GM18873 (cell line): ENCODE data around the gene TAPT1.
"Not testable (repeated sequence)": the region's sequence is repeated elsewhere in the genome, so short reads cannot be mapped to it uniquely, and the experiment has no call there.

Experiments used
- ATAC-seq: cut with Tn5 transposase; IDR thresholded peaks from one replicate; pipeline ENCODE4 v1.9.1; 2021; ENCODE audit warnings: mild to moderate bottlenecking, moderate library complexity, moderate number of reproducible peaks; ENCODE audit not compliant: unreplicated experiment, low FRiP score

Gene TAPT1

DNA sequence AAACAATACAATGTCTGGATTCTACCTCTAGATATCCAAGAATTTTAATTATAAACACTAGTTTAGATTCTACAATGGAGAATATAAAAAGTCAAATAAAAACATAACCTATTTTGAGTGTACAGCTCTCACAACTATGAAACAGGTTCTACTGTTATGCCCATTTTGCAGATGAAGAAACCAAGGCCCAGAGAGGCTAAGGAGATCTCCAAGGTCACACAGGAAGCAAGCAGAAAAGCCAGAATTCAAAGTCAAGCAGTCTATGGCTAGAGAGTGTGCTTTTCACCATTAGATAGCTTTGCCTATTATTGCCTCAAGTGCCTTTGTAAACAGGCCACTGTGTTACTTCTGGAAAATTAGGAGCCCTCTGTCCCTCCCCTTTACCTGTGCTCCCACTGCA lies 7.3 kb downstream of the TAPT1 start:
- ATAC-seq, result no peak

DNA sequence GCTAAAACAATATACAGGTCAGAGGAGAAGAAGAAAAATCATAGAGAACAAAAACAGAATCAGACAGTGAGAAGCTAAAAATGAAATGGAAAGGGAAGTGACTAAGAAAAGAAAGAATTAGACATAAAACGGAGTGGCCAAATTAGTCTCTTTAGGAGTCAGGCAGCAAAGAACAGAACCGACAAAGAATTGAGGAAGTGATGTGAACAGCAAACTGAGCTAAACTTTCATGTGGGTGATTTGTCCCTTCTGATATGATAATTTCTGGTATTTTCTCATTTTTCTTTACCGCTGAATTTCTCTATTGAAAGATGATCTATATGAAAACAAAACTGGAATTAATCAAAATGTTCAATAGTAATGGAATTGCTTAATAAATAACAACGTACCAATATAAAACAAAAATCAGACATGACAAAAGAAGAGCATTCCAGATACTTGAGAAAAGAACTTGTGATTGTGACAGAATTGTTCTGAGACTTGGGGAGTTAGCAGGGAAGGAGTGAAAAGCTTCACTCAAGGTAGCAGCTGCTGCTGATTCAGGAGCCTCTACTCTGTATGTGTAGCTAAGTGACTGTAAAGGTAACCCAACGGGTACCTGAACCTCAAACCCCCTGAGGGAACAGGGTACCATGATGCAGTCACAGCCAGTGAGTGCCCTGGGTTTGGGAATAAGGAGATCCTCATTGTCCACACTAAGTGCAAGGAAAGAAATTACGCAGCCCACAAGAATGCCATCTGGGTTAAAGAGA lies 8.8 kb downstream of the TAPT1 start:
- peak; percentile 49 for ATAC-seq

DNA sequence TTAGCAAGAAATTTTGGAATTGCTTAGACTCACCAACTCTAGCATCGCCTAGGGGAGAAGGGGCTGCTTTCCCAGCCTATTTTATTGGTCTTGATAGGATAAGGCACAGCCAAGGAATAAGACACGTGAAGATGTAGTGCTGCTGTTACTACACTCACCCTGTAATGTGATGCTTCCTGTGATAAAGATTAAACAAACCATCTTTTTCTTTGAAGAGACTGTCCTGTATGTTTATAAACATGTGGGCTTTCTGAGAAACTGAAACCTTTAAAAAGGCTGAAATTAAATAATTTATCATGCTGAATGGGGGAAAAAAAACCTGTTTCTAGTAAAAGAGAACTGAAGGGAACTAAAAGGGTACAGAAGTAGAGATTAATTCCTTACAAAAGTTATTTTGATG lies 13.2 kb downstream of the TAPT1 start:
- ATAC-seq, result no peak

DNA sequence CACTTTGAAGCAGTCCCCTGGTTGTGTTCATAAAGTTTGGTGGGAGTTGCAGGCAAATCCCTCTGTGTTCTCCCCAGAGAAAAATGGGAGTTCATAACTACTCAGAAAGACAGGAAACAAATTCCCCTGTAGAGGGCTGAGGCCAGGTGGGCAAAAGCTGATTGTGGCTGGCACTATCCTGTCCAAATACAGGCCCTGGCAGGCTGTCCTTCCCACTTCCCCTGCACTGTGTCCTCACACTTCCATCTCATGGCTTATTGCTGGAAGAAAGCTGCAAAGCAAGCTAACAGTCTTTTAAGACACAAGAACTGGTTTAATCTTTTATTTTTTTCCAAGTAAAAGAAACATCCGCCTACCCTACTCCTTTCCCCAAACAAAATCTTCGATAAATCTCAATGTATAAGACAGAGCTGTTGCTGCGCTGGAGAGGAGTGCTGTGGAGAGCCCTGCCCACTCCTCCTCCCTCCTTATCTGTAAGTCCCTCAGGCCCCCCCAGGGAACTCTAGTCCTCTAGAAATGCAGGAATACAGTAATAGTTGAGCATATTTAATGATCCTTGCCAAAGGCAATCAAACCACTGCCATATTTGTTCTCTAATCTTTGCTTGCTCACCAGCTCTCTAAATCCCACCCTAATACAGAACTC lies 14.0 kb downstream of the TAPT1 start:
- ATAC-seq, result no peak

DNA sequence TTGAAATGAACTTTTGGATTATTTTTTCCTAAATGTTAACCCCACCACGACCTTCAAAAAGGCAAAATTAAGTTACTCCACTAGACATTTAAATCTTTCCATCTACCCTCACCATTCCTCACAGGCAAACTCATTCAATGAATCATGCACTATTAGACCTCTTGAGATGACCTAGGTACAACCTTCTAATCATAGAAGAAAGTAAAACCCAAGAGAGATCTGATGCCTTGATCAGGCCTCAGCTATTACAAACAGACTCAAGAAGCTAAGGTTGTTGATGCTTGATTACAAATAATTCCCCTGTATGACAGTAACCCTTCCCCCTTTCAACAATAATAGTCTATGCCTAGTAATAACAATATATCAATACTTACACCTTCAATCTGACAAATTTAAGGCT lies 18.9 kb downstream of the TAPT1 start:
- no peak for ATAC-seq

DNA sequence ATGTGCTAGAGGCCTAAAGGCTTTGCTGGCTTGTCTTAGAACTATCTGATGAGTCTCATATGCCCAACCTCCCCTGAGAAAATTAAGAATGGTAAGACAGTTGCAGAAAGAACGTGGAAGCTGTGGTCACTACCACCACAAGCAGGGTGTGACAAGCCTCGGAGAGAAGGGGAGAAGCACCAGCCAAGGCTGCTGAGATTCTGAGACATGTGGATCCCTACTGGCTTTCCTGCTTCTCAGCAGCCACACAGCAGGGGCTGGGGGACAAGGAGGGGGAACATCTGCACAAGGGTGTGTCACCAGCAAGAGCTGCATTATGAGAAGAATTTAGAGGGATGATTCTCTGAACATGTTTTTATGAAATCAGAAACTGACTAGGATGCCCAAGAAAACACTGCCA lies 19.4 kb downstream of the TAPT1 start:
- no peak for ATAC-seq

DNA sequence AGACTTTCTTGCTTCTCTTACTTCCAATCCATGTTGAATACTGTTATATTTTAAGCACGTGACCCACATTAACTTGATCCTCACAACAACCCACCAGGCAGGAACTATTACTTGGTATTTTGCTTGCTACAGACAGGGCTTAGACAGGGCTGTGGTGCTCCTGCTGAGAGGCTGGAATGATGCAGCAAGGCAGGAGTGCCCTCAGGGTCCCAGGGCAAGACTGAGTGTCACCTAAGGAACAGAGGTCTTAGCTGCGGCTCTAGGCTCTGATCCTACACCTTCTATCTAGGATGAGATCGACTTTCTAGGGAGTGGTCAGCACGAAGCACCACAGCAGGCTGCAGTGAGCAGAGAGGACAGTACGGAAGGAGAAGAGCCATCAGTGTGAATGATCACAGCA lies 20.0 kb downstream of the TAPT1 start:
- ATAC-seq, result no peak

DNA sequence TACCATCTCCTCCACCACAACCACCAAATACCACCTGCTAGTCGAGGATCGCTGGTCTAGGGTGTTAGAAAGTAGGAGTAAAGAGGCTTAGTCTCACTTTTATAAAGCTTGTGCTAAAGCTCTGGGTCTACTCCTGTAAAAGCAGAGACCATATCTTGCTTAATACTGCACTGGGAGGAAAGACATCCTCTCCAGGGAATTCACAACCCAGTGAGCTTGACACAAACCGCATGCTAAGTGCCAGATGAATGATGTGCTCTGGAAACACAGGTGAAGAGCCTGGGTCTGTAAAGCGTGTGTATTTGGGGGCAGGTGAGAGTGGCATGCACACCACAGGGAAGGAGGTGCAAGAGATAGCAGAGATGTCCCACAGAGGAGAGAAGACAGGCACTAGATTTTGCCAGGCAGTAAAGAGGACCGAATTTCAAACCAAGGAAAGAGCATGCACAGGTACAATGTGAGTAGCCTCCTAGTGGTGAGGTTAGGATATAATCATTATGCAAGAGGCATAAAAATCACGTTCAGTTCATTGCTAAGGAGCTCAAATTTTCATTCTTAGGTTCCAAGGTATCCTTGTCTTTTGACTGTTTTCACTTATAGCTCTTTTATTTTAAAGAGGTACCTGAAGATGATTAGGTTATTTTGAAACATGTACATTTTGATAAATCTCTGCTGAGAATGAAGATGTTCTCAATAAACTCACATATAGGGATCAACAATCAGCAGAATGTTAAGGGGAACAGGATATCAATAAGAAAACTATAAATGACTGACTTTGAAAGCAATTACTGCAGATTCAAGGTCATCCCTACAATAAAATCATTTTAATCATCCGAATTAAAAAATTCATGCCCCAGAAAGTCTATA lies 20.7 kb downstream of the TAPT1 start:
- peak; percentile 76 for ATAC-seq

DNA sequence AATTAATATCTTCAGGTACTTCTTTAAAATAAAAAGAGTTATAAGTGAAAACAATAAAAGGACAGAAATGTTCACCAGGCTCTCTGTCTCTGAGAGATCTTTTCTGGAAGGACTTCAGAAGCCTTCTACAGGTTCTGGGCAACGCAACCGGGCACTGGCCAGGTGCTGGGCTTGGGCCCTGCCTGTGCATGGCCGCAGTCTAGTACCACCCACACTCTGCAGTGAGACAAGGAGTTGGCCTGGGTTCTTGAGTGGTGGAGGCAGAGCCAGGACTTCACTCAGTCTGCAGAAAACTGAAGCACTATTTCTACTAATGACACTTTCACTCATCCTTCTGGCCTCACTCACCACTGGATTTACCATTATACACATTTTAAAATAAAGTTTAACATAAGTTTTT lies 21.8 kb downstream of the TAPT1 start:
- no peak for ATAC-seq

DNA sequence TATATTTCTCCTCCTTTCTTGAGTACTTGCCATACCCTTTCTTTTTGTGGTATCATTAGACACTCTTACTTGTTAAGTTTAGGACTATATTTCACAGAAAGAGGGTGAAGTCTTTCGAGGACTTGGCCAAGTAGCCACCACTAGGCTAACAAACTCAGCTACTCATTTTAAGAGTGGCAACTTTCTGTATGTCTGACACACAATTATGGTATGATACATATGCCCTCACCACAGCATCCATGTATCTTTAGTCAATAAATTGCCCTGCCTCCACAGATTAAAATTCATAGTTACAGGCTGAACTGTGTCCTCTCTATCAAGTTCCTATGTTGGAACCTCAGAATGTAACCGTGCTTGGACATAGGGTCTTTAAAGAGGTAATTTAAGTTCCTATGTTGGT lies 23.2 kb downstream of the TAPT1 start:
- no peak for ATAC-seq

DNA sequence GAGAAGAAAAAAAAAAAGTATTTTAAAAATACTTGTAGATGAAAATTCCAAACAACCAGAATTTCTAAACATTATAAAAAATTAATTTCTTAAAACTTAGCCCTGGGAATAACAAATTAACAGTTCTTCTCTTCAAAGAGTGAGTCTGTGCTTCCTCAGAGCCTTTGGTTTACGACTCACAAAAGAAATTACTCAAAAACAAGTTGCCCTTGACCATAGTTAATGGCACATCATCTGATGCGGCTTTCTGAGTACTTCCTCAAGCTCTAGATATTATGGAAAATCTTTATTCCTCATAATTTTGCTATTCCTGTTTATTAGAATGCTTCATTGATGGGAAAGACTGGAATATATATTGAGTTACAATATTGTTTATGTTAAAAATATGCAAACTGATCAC lies 23.7 kb downstream of the TAPT1 start:
- ATAC-seq, result no peak

DNA sequence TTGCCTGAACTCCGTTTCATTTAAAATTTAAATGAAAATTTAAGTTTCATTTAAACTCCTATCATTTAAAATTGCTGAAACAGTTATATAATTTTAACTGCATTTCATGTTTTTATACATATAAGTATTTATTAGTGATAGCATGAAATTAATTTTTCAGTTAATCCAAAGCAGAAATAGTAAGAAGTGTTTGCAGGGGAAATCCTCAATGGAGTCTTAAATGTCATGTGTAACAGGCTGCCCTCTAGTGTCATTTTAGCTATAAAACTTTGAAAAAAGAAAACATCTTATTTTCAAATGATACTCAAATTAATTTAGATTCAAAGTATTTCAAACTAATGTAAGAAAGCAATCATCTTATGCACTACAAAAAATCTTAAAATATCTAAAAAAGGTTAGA lies 27.2 kb downstream of the TAPT1 start:
- ATAC-seq, result no peak

DNA sequence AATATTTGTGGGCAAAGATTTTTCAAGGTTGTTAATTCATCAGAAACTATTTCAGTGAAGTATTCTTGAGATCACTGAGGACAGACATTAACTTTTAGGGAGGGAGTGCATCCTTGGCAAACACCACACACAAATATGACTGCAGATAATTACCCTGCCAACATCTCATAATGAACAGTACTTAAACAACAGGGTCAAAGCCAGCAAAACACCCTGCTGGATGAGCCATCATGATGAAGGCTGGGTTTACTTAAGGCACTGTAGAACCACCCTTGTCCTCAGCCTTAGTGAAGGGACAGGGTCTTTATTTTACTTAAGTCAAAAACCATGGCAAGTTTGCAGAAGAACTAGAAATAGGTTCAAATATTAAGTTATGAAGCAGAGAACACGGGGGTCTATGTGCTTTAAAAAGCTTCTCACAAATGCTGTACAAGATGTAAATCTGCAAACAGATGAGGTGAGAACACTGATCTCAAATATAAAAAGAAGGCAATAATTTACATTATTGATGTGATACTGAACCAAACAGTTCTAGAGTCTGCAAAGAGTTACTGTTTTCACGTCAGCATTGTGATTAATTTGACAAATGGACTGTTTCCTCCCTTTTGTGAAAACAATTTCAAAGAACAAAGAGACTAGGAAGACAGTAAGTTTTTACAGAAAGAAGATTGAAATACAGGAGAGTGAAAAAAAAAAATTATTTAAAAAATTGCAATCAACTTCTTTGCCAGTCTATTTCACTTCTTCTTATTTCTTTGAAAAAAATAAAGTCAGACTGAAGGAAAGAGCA lies 28.2 kb downstream of the TAPT1 start:
- ATAC-seq, result no peak

DNA sequence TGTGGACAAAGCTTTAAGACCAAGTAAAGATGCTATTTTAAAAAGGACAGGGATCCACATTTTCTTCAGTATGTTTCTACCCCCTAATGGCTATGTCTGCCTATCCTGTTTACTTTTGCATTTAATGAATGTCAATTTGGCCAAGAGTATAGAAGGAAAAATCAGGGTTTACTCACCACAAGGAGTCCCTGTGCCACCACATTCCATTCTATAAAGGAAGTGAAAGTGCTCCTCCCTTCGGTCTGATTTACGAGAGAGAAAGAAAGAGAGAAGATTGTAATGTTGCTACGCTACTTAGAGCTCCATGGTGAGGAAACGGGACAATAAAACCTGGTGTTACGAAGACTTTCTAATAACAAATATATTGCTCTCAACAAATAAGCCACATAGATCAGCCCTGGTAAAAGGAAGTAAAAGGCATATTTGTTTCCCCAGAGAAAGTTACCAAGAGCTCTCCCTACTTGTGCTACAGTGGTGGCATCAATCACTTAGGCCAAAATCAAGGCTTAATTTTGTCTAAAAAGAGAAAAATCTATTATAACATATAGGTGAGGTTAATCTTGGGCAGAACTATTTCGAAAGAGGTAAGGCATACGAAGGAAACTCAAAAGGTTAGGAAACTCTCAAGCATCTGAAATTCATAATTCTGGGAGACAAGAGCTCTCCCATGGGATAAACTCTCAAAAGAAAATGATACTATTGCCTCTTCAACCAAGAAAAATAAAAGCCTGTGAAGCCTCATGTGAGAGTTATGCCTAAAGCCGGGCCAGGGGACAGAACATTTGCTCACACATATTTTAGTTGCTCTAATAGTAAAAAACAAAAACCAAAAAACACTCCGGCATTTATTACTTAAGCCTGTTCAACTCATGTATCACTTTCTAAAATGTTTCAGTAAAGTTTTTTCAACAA lies 29.5 kb downstream of the TAPT1 start:
- ATAC-seq, result no peak

DNA sequence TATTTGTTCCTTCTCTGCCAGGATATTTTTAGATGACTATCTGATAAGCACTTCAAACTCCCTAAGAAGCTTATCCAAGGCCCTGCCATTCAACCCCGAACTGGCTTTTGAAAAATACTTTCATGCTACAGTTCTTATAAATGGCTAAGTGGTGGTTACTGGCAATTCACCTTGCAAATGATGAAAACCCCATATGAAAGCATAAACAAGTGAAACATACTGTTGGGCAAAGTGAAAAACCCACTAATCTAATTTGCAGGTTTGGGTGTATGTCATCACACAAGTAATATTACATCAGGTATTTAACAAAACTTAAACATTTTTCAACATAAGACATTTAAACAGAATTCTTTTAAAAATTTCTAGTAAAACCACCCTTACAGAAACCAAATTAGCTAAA lies 31.1 kb downstream of the TAPT1 start:
- no peak for ATAC-seq

DNA sequence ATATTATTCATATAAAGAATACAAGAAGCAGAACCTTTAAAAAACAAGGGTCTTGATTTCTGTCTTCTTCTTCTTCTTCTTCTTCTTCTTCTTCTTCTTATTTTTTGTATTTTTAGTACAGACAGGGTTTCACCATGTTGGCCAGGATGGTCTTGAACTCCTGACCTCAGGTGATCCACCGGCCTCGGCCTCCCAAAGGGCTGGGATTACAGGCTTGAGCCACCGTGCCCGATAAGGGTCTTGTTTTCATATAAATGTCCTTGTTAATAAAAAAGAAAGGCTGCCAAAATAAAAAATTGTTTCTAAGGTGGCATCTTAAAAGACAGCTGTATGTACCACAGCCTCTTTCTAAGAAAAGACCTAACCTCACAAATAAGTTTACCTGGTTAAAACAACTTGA lies 31.5 kb downstream of the TAPT1 start:
- not testable (repeated sequence) for ATAC-seq

DNA sequence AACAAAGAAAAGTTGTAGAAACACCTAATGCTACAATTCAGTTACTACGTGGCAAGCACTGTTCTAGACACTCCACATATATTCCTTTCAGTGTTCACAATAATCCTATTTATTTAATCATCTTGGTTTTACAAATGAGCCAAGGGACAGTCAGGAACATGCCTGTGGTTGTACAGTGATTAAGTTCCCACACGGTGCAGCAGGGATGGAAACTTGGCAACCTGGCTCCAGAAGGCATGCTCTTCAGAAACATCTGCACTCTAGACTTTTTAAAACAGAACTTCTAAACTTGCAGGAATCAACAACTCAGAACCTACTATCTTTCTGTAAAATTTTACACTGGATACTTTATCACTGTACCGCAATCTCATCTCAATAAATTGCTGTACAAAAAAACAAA lies 32.1 kb downstream of the TAPT1 start:
- no peak for ATAC-seq

DNA sequence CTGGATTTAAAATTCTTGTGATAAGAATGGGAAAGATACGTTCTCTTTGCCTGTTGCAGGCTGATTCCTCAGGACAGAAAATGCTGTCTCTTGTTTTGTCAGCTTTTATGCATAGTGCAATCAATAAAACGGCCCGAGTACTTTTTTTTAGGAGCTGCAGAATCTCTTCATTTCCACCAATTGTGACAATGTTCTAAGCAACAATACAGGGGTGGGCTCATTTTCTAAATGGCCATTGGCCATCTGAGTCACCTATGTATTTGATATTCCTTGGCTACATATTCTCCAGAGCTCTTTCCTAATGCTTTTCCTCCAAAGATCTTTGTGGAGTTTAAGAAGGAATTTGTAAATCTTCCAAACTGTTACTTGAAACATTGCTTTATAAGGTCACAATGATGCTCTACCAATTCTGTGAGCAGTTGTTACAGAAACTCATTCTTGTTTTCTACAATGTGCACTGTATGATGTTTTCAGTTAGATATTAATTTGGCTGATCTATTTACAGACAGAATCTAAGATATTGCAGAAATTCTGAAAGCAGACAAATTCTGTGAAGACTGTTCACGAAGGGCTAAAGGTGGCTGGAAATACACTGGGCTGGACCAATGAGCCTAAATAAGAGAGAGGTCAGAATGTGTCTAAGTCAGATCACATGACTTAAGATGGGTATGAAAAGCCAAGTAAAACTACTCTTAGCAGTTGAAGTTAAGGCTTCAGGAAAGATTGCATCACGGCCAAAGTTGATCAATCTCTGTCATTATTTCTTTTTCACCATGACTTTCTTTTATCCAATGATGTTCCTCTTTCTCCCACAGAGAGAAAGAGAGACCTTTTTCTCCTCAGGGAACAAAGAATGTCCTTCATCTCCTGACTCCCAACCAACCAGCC lies 33.4 kb downstream of the TAPT1 start:
- no peak for ATAC-seq

DNA sequence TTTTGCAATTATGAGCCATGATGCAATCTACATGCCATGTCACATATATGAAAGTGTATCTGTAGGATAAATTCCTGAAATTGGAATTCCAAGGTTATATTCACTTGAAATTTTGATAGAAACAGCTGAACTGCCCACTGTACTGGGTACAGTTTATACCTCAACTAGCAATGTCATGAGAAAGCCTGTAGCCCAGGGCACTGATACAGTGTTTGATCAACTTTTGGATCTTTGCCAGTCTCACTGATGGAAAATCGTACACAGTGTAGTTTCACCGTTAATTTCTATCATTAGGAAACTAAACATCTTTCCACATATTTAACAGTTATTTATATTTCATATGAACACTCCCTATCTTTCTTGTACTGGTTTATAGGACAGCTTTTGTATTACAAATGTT lies 34.2 kb downstream of the TAPT1 start:
- ATAC-seq, result no peak
